ENCODE measurements around the gene NEU3.

Gene NEU3

GRCh38 chr11:75051043-75051442, 62.3 kb downstream of the NEU3 start:
- DNase-seq (ENCODE audit: extremely low read depth, low read depth), result no peak
- TF ChIP-seq CTCF (IDR thresholded peaks at IDR 0.05; ENCODE audit: low read depth, low read length), result no peak

- no peak for TF ChIP-seq CTCF (IDR thresholded peaks at IDR 0.05; ENCODE audit: low read depth, low read length)
These were observed 63.7 kb downstream of the NEU3 start for GRCh38 chr11:75052457-75052856.

GRCh38 chr11:75055511-75055910, 66.8 kb downstream of the NEU3 start:
- no peak for DNase-seq (ENCODE audit: extremely low read depth, low read depth)
- no peak for TF ChIP-seq CTCF (IDR thresholded peaks at IDR 0.05; ENCODE audit: low read depth, low read length)

More at GRCh38 chr11:75052457-75052856, 63.7 kb downstream of the NEU3 start:
- DNase-seq (ENCODE audit: extremely low read depth, low read depth), result no peak

GRCh38 chr11:75056814-75057213, 68.1 kb downstream of the NEU3 start:
- DNase-seq (ENCODE audit: extremely low read depth, low read depth), result no peak
- no peak for TF ChIP-seq CTCF (IDR thresholded peaks at IDR 0.05; ENCODE audit: low read depth, low read length)

- DNase-seq (ENCODE audit: extremely low read depth, low read depth), result no peak
- no peak for TF ChIP-seq CTCF (IDR thresholded peaks at IDR 0.05; ENCODE audit: low read depth, low read length)
These were observed 70.6 kb downstream of the NEU3 start for GRCh38 chr11:75059299-75059698.

GRCh38 chr11:75063741-75064314, 75.1 kb downstream of the NEU3 start:
- TF ChIP-seq CTCF (IDR thresholded peaks at IDR 0.05; ENCODE audit: low read depth, low read length), result no peak
- no peak for DNase-seq (ENCODE audit: extremely low read depth, low read depth)

GRCh38 chr11:75066061-75066460, 77.3 kb downstream of the NEU3 start:
- no peak for TF ChIP-seq CTCF (IDR thresholded peaks at IDR 0.05; ENCODE audit: low read depth, low read length)
- DNase-seq (ENCODE audit: extremely low read depth, low read depth), result no peak
